Central memory CD8-positive, alpha-beta T cell (primary cell): Measurements from ENCODE around the gene OR2T8.
"Not testable (repeated sequence)": the region's sequence is repeated elsewhere in the genome, so short reads cannot be mapped to it uniquely, and the experiment has no call there.

Experiments
- ATAC-seq: fragments of 150-1000 bp; cut with Tn5 transposase; replicated peaks from 2 replicates; pipeline ENCODE4 v1.10.0; 2022; ENCODE audit warnings: mild to moderate bottlenecking, moderate FRiP score, moderate number of reproducible peaks; ENCODE audit not compliant: poor library complexity, severe bottlenecking; ENCODE audit errors: extremely low read depth
- DNase-seq, 2 donors: peaks; one replicate each; pipeline ENCODE4 v3.0.0; 2021; ENCODE audit warnings: low spot score in 2 of 2
- H3K27ac Mint-ChIP-seq: one replicate; pipeline ENCODE4 v1.8.0; 2022; ENCODE audit warnings: low read depth, mild to moderate bottlenecking, moderate library complexity, mixed read lengths
- H3K27me3 Mint-ChIP-seq: one replicate; pipeline ENCODE4 v1.8.0; 2022; ENCODE audit warnings: mixed read lengths
- H3K36me3 Mint-ChIP-seq: one replicate; pipeline ENCODE4 v1.8.0; 2022; ENCODE audit warnings: mild to moderate bottlenecking, moderate library complexity, mixed read lengths; ENCODE audit not compliant: insufficient read depth
- H3K4me1 Mint-ChIP-seq: one replicate; pipeline ENCODE4 v1.8.0; 2022; ENCODE audit warnings: mixed read lengths
- H3K4me3 Mint-ChIP-seq: one replicate; pipeline ENCODE4 v1.8.0; 2022; ENCODE audit warnings: mild to moderate bottlenecking, moderate library complexity, mixed read lengths
- H3K9me3 Mint-ChIP-seq: one replicate; pipeline ENCODE4 v1.8.0; 2022; ENCODE audit warnings: mixed read lengths

Gene OR2T8

DNA sequence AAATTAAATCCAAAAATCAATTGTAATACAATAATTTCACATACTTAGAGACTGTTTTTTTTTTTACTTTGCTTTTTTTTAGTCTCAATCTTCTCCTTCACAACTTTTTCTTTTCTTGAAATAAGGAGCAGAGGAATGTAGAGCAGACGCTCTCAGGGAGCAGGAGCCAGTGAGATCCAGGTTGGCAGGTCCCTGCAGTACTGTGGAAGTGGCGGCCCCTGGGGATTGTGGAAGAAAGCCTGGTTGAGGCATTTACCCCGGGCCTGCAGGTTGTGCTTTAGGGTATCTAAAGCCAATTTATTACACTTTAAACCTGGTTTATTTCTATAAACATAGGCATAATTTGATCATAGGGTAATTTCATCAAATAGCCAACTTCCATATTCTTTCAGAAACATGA, 3.9 kb downstream of the OR2T8 start:
- no peaks in the 10 kb centered on the region for H3K36me3 Mint-ChIP-seq
- H3K9me3 Mint-ChIP-seq: no peaks in the 10 kb centered on the region
- DNase-seq (no peak), ATAC-seq (no peak)
- H3K27me3 Mint-ChIP-seq: no peaks in the 10 kb centered on the region
- no peak overlapping the region for H3K4me3 Mint-ChIP-seq
- H3K27ac Mint-ChIP-seq: no peak overlapping the region
- no peaks in the 10 kb centered on the region for H3K4me1 Mint-ChIP-seq

DNA sequence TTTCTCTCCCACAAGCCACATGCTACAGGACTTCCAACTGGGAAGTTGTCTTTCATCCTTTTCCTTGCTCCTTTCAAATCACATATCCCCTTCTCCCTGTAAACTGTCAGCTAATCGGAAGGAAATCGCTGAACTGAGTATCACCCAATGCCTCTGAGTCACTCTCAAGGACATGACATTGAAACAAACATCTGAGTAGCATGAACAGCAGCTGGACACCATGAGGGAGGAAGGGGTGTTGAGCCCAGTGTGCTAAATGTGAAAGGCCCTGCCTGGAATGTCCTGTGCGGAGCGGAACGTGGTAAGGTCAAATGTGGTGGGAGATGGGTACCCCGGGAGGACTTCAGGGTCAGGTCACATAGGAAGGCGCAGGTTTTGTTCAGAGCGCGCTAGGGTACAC, 4.8 kb downstream of the OR2T8 start, which contains the start of gene OR2AJ1:
Gene OR2AJ1 (plus strand): TSS at position 22 of the 400 bp plus-strand sequence. CDS start 8,880 bp downstream, outside the sequence.
- no peak for DNase-seq
- H3K4me1 Mint-ChIP-seq: no peaks in the 10 kb centered on the region
- H3K27ac Mint-ChIP-seq: no peak within 1 kb of the TSS
- peaks cover 1% of the 10 kb centered on the region for H3K36me3 Mint-ChIP-seq
- no peak for ATAC-seq
- H3K4me3 Mint-ChIP-seq: no peak within 1 kb of the TSS
- no peaks in the 10 kb centered on the region for H3K27me3 Mint-ChIP-seq
- H3K9me3 Mint-ChIP-seq: no peaks in the 10 kb centered on the region

DNA sequence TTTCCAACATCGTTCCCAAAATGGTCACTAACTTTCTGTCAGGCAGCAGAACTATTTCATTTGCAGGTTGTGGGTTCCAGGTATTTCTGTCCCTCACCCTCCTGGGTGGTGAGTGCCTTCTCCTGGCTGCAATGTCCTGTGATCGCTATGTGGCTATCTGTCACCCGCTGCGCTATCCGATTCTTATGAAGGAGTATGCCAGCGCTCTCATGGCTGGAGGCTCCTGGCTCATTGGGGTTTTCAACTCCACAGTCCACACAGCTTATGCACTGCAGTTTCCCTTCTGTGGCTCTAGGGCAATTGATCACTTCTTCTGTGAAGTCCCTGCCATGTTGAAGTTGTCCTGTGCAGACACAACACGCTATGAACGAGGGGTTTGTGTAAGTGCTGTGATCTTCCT, 13.9 kb downstream of the OR2T8 start:
- ATAC-seq: no peak
- peaks cover 5% of the 10 kb centered on the region for H3K36me3 Mint-ChIP-seq
- H3K27ac Mint-ChIP-seq: no peak overlapping the region

DNA sequence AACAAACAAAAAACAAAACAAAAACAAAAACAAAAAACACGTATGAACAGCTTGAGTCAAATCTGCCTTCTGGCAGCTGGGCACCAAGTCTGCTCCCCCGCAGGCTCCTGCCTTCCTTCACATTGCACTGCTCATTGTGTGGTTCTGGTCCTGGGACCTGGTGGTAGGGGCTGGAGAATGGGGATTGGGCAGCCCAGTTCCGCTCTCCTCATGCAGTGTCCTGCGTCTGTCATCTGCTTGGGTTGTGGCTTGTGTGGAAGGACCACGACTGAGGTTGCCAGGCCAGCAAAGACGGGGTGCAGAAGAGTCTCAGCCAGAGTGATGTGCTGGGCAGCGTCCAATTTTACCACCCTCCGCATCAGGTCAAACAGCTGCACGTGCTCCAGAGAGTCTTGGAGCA, 15.7 kb downstream of the OR2T8 start:
- peak overlapping the region; percentile 20 for H3K4me3 Mint-ChIP-seq
- H3K27ac Mint-ChIP-seq: no peak overlapping the region
- no peaks in the 10 kb centered on the region for H3K27me3 Mint-ChIP-seq
- DNase-seq (no peak), ATAC-seq (no peak)
- no peaks in the 10 kb centered on the region for H3K9me3 Mint-ChIP-seq
- peaks cover 4% of the 10 kb centered on the region for H3K36me3 Mint-ChIP-seq
- no peaks in the 10 kb centered on the region for H3K4me1 Mint-ChIP-seq

More for the DNA sequence above, 13.9 kb downstream of the OR2T8 start:
- H3K4me3 Mint-ChIP-seq: no peak overlapping the region
- no peaks in the 10 kb centered on the region for H3K9me3 Mint-ChIP-seq
- H3K4me1 Mint-ChIP-seq: no peaks in the 10 kb centered on the region
- no peak for DNase-seq
- no peaks in the 10 kb centered on the region for H3K27me3 Mint-ChIP-seq

DNA sequence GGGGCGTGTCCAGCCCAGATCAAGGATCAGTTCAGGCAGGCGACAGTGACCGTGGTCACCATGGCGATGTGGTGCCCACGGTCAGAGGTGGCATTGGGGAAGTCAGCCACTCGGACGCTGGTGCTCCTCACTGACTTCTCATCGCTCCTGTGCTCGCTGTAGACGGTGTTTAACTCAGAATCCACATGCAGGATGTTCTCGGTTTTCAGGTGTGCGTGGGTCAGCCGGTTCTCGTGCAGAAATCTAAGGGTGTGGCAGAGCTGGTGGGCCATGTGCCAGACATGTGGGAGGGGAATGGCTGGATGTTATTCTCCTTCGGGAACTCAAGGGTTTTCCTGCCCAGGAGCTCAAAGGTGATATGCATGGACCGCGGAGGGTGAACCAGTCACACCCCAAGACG, 16.4 kb downstream of the OR2T8 start:
- Mint-ChIP-seq H3K4me1 (no peaks in the 10 kb centered on the region), H3K27me3 (no peaks in the 10 kb centered on the region), H3K9me3 (no peaks in the 10 kb centered on the region), H3K27ac (no peak overlapping the region), H3K4me3 (peak overlapping the region; percentile 20), H3K36me3 (peaks cover 4% of the 10 kb centered on the region)
- no peak for DNase-seq
- no peak for ATAC-seq

DNA sequence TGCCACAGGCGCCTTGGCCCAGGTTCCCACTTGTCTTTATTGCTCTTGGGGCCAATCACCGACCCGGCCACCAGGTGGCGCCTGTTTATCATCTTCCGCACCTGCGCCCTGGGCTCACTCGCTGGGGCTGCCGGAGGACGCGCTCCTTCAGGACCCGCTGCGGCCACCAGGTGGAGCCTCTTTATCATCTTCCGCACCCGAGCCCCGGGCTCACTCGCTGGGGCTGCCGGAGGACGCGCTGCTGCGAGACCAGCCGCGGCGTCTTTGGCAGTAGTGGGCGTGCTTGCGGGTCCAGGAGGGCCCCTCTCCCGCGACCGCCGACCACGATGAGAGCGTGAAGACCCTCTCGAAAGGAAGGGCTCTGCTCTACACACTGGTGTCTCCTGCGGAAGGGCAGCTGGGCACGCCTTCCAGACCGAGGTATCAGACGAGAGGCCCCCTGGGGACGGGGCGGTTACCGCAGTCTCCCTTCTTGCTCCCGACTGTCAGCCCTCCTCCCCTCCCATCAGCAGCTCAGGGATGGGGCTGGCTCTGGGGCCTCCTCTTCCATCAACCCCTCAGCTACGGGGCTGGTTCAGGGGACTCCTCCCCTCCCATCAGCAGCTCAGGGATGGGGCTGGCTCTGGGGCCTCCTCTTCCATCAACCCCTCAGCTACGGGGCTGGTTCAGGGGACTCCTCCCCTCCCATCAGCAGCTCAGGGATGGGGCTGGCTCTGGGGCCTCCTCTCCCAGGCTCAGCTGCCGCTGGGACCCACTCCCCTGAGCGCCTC, 17.1 kb downstream of the OR2T8 start:
- not testable (repeated sequence) for H3K27ac Mint-ChIP-seq, H3K4me1 Mint-ChIP-seq, H3K9me3 Mint-ChIP-seq, H3K36me3 Mint-ChIP-seq, H3K27me3 Mint-ChIP-seq
- peak overlapping the region; percentile 69 for H3K4me3 Mint-ChIP-seq
- peak; percentile 89 for ATAC-seq
- peak; percentile 65 to 70 for DNase-seq

DNA sequence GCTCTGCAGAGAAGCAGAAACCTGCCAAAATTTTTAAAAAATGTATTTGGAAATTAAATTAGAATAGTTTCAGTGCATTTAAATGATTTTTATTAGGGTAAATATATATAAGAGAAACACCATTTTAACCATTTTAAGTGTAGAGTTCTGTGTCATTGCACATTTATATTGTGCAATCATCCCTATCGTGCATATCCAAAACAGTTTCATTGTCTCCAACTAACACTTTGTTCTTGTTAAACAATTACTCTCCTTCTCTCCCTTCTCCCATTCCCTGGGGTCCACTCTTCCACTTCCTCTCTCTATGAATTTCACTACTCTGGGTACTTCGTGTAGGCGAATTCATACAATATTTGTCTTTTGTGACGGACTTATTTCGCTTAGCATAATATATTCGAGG, 22.6 kb downstream of the OR2T8 start:
- Mint-ChIP-seq H3K9me3 (peaks cover 14% of the 10 kb centered on the region), H3K27me3 (no peaks in the 10 kb centered on the region), H3K36me3 (no peaks in the 10 kb centered on the region), H3K27ac (no peak overlapping the region), H3K4me1 (no peaks in the 10 kb centered on the region), H3K4me3 (no peak overlapping the region)
- ATAC-seq: no peak
- no peak for DNase-seq

DNA sequence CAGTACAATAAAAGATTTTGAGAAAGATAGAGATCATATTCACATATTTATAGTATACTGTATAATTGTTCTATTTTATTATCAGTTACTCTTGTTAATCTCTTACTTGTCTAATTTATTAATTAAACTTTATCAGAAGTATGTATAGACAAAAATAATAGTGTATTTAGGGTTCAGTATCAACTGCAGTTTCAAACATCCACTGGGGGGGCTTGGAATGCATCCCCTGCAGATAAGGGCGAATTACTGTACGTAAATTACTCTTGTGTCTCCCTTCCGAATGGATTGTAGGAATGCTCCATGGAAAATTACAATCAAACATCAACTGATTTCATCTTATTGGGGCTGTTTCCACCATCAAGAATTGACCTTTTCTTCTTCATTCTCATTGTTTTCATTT, 28.5 kb downstream of the OR2T8 start, which contains the start of gene OR2L8:
Gene OR2L8 (plus strand): TSS at position 301 of the 400 bp plus-strand sequence. CDS start 0 bp downstream, at position 301.
- no peak for DNase-seq
- Mint-ChIP-seq H3K9me3 (peaks cover 14% of the 10 kb centered on the region), H3K27me3 (no peaks in the 10 kb centered on the region), H3K4me3 (no peak within 1 kb of the TSS), H3K36me3 (no peaks in the 10 kb centered on the region), H3K27ac (no peak within 1 kb of the TSS), H3K4me1 (no peaks in the 10 kb centered on the region)
- ATAC-seq: no peak

DNA sequence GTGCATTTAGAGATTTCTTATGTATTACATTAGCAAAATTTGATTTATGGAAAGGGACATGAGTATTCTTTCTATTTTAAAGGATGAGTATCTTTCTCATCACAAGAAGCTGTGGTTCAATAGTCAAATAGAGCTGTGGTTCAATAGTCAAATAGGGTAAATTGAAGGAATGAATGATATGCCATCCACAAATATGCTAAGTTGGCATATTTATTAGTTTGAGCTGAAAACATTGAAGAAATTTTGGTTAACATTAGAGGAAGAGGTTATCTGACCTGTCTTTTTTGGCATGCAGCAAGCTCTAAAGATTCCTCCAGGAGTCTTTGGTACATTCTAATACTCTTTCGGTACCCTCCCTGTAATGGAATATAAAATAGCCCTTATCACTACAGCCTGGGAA, 33.4 kb downstream of the OR2T8 start:
- Mint-ChIP-seq H3K4me3 (no peak overlapping the region), H3K4me1 (no peaks in the 10 kb centered on the region), H3K27ac (no peak overlapping the region), H3K9me3 (peaks cover 4% of the 10 kb centered on the region), H3K27me3 (no peaks in the 10 kb centered on the region), H3K36me3 (no peaks in the 10 kb centered on the region)
- ATAC-seq (no peak), DNase-seq (no peak)

DNA sequence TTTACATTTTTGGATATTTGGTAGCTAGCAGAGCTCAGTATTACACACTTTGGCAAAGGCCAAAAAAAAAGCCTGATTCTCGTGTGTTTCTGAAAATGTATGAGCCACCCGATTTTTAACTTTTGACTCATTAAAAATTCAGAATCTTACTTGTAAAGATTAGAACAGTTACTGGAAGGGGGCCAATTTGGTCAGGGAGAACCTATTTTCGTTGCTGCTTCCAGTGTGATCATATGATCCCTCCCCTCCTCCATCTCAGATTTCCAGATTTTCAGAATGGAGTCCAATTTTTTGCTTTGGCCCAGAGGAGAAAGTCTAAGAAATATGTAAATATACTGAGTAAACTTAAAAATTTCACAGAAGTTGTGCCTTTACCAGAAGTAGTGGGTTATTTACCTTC, 41.7 kb downstream of the OR2T8 start:
- peaks cover 14% of the 10 kb centered on the region for H3K9me3 Mint-ChIP-seq
- H3K4me3 Mint-ChIP-seq: no peak overlapping the region
- no peaks in the 10 kb centered on the region for H3K27me3 Mint-ChIP-seq
- ATAC-seq: no peak
- no peak for DNase-seq
- no peaks in the 10 kb centered on the region for H3K36me3 Mint-ChIP-seq
- no peaks in the 10 kb centered on the region for H3K4me1 Mint-ChIP-seq
- H3K27ac Mint-ChIP-seq: no peak overlapping the region

DNA sequence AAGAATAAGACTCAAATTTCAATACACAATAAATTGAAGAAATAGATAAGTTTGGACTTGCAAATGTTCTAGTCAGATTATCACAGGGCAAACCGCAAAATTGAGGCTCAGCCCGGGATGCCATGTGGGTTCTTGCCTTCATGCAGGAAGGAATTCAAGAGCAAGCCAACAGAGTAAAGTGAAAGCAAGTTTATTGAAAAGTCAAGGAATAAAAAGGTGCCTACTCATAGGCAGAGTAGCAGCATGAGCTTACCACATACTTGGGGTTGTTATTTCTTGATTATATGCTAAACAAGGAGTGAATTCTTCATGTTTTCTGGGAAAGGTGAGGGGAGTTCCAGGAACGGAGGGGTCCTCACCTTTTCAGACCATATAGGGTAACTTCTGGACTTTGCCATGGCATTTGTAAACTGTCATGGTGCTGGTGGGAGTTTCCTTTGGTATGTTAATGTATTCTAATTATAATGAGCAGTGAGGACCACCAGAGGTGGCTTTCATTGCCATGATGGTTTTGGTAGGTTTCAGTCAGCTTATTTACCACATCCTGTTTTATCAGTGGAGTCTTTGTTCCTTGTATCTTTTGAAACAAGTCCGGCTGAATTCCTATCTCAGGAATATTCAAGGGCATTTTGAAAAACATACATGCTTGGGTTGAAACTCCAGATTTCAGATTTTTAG, 43.0 kb downstream of the OR2T8 start:
- ATAC-seq: no peak
- DNase-seq: no peak
- Mint-ChIP-seq H3K36me3 (no peaks in the 10 kb centered on the region), H3K27me3 (no peaks in the 10 kb centered on the region), H3K4me3 (no peak overlapping the region), H3K4me1 (no peaks in the 10 kb centered on the region), H3K27ac (no peak overlapping the region), H3K9me3 (peaks cover 20% of the 10 kb centered on the region)

DNA sequence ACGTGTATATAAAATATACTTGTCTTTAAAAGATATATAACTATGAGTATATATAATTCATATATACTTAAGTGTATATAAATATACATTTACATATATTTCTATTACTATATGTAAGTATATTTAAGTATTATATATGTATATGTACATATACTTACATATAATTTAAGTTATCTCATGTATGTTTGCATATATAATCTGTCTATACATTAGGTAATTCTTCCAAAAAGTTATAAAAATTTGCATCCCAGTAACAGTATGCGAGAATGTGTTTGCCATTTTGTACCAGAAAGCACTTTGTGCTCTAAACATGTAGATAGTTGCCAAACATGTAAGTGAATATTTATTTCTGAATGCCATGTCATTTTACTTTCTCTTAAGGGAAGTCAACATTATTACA, 44.9 kb downstream of the OR2T8 start, which contains the start of gene OR2AK2:
Gene OR2AK2 (plus strand): TSS at position 301 of the 400 bp plus-strand sequence. CDS start 144 bp downstream, outside the sequence.
- no peak within 1 kb of the TSS for H3K4me3 Mint-ChIP-seq
- peaks cover 12% of the 10 kb centered on the region for H3K9me3 Mint-ChIP-seq
- DNase-seq: no peak
- no peak within 1 kb of the TSS for H3K27ac Mint-ChIP-seq
- no peaks in the 10 kb centered on the region for H3K27me3 Mint-ChIP-seq
- H3K36me3 Mint-ChIP-seq: no peaks in the 10 kb centered on the region
- H3K4me1 Mint-ChIP-seq: no peaks in the 10 kb centered on the region
- ATAC-seq: no peak
